NCI-H510A (cell line): Measurements from ENCODE around the gene CYB561A3.

Source experiments
- DNase-seq: peaks from one replicate; lab custom pipeline; 2025; lab: John Stamatoyannopoulos, UW

CYB561A3 gene

DNA sequence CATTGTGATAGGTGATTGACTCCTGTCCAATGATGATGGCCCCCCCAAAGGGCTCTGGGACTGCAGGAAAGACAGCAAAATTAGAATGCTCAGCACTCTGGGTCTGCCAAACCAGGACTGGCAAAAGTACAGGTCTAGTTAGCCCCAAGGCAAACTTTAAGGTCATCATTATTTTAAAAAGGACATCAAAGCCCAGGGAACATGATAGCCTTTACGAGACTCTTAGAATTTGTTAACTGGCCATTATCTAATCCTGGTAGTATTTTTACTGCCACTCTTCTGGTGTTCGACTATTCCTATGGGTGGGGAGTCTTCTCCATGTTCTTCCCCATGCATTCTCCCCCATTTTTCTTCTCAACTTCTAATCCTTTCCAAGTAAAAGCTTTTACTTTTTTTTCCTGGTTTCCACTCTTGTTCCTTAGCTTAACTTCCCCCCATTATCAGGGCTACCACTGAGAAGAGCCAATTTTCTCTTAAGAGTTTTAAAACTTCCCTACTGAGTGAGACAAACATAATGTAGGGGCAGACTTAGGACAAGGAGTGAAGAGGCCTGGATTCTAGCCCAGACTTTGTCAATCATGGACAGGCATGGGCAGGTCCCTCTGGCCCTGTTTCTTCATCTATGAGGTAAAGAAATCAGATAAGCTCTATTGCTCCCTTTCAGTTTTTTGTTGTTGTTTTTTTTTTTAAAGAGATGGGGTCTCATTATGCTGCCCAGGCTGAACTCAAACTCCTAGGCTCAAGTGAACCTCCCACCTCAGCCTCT is 35.9 kb downstream of the CYB561A3 start:
- DNase-seq, result no peak

DNA sequence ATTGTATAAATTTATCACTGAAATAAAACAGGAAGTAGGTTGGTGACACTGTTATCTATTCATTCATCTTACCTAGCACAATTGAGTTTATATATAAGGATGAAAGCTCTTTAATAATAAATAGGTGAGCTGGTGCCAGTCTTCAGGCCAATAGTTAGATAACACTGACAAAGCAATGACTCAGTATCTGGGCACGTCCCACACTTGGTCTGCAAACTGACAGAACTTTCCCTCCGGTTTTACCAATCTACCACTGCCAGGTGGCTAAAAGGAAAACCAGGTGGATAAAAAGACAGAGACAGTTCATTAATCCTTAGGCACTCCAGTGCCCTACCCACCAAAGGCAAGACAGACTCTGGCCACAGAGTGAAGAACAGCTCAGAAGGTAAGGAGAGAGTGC is 46.4 kb downstream of the CYB561A3 start:
- no peak for DNase-seq

DNA sequence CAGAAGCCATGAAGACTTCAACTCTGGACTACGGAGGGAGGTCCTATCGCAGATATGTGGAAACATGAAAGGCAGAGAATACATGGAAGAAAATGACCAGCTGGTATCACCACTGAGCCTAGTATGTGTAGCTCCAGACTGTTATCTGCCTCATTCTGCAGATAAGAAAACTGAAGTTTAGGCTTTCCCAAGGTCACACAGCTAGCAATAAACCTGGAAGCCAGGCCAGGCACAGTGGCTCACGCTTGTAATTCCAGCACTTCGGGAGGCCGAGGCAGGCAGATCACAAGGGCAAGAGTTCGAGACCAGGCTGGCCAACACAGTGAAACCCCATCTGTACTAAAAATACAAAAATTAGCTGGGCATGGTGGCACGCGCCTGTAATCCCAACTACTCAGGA is 50.9 kb downstream of the CYB561A3 start:
- DNase-seq, result no peak

GRCh38 chr11:61309739-61310138 is 51.9 kb downstream of the CYB561A3 start:
- no peak for DNase-seq

- no peak for DNase-seq
These were observed 52.5 kb downstream of the CYB561A3 start for GRCh38 chr11:61309141-61309540.

- no peak for DNase-seq
These were observed 54.3 kb downstream of the CYB561A3 start for GRCh38 chr11:61307354-61307753.

GRCh38 chr11:61306221-61306620 is 55.5 kb downstream of the CYB561A3 start:
- no peak for DNase-seq

DNA sequence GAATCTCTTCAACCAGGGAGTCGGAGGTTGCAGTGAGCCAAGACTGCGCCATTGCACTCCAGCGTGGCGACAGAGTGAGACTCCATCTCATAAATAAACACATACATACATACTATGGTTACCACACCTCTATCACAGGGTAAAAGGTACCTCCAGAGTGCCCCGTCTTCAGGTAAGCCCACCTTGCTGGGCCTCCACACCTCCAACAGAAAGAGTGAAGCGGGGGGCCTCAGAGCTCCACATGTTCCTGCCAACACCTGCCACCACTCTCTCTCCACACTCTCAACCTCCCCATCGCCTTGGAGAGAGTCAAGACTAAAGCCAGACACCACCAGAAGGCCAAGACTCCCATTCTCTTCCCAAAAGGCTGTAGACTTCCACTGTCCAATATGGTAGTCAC is 56.3 kb downstream of the CYB561A3 start:
- no peak for DNase-seq

DNA sequence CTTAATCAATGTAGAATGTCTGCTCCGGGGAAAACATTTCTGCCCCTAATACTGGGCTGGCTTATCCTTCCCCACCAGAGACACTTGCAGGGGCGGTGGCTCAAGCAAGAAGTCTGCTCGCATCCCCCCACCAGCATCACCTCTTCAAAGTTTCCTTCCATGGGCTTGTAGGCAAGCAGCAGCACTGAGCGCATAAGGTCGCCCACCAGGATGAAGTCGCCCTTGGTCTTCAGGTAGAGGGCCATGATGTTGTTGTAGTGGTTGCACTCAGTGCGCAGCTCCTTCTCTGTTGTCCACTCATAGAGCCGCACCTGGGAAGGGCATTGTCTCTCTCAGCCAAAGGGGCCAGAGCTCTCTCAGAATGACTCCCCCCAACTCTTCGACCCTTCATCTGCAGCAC is 58.0 kb downstream of the CYB561A3 start:
- DNase-seq, result no peak

- DNase-seq, result no peak
These were observed 59.1 kb downstream of the CYB561A3 start for GRCh38 chr11:61302550-61302949.
